ENCODE results near the gene VWC2L.

DNA sequence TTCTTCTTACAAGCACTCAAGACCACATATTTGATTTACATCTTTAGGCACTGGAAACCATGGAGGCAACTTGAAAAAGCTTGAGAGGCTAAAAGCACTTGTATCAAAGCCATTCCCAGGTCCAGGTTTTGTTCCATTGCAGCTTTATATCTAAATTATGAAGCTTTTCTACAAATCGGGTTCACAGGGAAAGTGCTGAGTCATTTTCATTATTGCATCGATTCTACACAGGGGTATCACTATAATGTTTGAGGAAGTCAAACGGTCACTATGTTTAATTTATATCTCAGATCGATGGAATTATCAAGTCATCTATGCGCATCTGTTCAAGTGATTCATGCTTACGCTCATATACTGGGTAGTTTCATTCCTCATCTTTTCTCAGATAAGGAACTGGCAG is 118.7 kb downstream of the VWC2L start:
- TF ChIP-seq CTCF (IDR thresholded peaks at IDR 0.05) (no peak), ZFX (IDR thresholded peaks at IDR 0.05; ENCODE audit: borderline replicate concordance) (no peak)
